ENCODE data around the gene IMMP2L.

IMMP2L gene

GRCh38 chr7:111414374-111414773 is 147.9 kb downstream of the IMMP2L start:
- Histone ChIP-seq H3K27ac (ENCODE audit: low read depth, low read length) (no peak overlapping the region), H3K9me3 (ENCODE audit: control insufficient read depth, insufficient read depth, low read depth, low read length) (no peaks in the 10 kb centered on the region), H3K4me3 (ENCODE audit: low read depth, low read length) (no peak overlapping the region), H3K4me1 (ENCODE audit: control insufficient read depth, insufficient read depth, low read length) (peaks cover 12% of the 10 kb centered on the region; the same call in 1 of the 2 replicates), H3K36me3 (ENCODE audit: control insufficient read depth, insufficient read depth, low read length) (no peaks in the 10 kb centered on the region), H3K27me3 (ENCODE audit: control insufficient read depth, insufficient read depth, low read length) (no peaks in the 10 kb centered on the region), H3K9ac (ENCODE audit: low read length) (no peak overlapping the region)

- Histone ChIP-seq H3K27me3 (ENCODE audit: control insufficient read depth, insufficient read depth, low read length) (no peaks in the 10 kb centered on the region), H3K4me3 (ENCODE audit: low read depth, low read length) (no peak overlapping the region), H3K4me1 (ENCODE audit: control insufficient read depth, insufficient read depth, low read length) (peaks cover 10% of the 10 kb centered on the region; the same call in 1 of the 2 replicates), H3K27ac (ENCODE audit: low read depth, low read length) (no peak overlapping the region), H3K36me3 (ENCODE audit: control insufficient read depth, insufficient read depth, low read length) (no peaks in the 10 kb centered on the region), H3K9me3 (ENCODE audit: control insufficient read depth, insufficient read depth, low read depth, low read length) (no peaks in the 10 kb centered on the region), H3K9ac (ENCODE audit: low read length) (no peak overlapping the region)
These were observed 148.6 kb downstream of the IMMP2L start for GRCh38 chr7:111413739-111414138.

DNA sequence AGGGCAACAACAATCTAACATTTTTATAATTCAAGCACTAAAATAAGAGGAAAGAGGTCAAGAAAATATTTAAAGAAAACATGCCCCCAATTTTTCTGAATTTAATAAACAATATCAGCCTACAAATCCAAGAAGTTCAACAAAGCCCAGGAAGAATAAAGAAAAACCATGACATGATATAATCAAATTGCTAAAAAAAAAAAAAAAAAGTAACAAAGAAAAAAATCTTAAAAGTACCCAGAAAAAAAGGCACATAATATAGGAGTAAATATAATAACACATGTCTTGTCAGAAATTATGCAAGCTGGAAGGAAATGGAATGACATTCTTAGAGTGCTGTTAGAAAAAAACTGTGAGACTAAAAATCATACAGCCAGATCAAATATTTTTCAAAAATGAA is 151.4 kb downstream of the IMMP2L start:
- no peaks in the 10 kb centered on the region for H3K36me3 ChIP-seq (ENCODE audit: control insufficient read depth, insufficient read depth, low read length)
- H3K9me3 ChIP-seq (ENCODE audit: control insufficient read depth, insufficient read depth, low read depth, low read length): no peaks in the 10 kb centered on the region
- no peaks in the 10 kb centered on the region for H3K27me3 ChIP-seq (ENCODE audit: control insufficient read depth, insufficient read depth, low read length)
- no peak overlapping the region for H3K9ac ChIP-seq (ENCODE audit: low read length)
- no peak overlapping the region for H3K27ac ChIP-seq (ENCODE audit: low read depth, low read length)
- H3K4me3 ChIP-seq (ENCODE audit: low read depth, low read length): no peak overlapping the region
- peaks cover 10% of the 10 kb centered on the region; the same call in 1 of the 2 replicates for H3K4me1 ChIP-seq (ENCODE audit: control insufficient read depth, insufficient read depth, low read length)

GRCh38 chr7:111409714-111410422 is 152.4 kb downstream of the IMMP2L start:
- Histone ChIP-seq H3K9me3 (ENCODE audit: control insufficient read depth, insufficient read depth, low read depth, low read length) (no peaks in the 10 kb centered on the region), H3K4me3 (ENCODE audit: low read depth, low read length) (no peak overlapping the region), H3K27me3 (ENCODE audit: control insufficient read depth, insufficient read depth, low read length) (no peaks in the 10 kb centered on the region), H3K27ac (ENCODE audit: low read depth, low read length) (no peak overlapping the region; the same call in 1 of the 2 replicates), H3K4me1 (ENCODE audit: control insufficient read depth, insufficient read depth, low read length) (peaks cover 10% of the 10 kb centered on the region; the same call in 1 of the 2 replicates), H3K9ac (ENCODE audit: low read length) (no peak overlapping the region), H3K36me3 (ENCODE audit: control insufficient read depth, insufficient read depth, low read length) (no peaks in the 10 kb centered on the region)

- Histone ChIP-seq H3K9me3 (ENCODE audit: control insufficient read depth, insufficient read depth, low read depth, low read length) (no peaks in the 10 kb centered on the region), H3K27ac (ENCODE audit: low read depth, low read length) (no peak overlapping the region), H3K4me3 (ENCODE audit: low read depth, low read length) (no peak overlapping the region), H3K9ac (ENCODE audit: low read length) (no peak overlapping the region), H3K4me1 (ENCODE audit: control insufficient read depth, insufficient read depth, low read length) (peaks cover 7% of the 10 kb centered on the region; the same call in 1 of the 2 replicates), H3K36me3 (ENCODE audit: control insufficient read depth, insufficient read depth, low read length) (no peaks in the 10 kb centered on the region), H3K27me3 (ENCODE audit: control insufficient read depth, insufficient read depth, low read length) (no peaks in the 10 kb centered on the region)
These were observed 153.6 kb downstream of the IMMP2L start for GRCh38 chr7:111408724-111409123.

- Histone ChIP-seq H3K4me1 (ENCODE audit: control insufficient read depth, insufficient read depth, low read length) (peaks cover 7% of the 10 kb centered on the region; the same call in 1 of the 2 replicates), H3K4me3 (ENCODE audit: low read depth, low read length) (no peak overlapping the region), H3K36me3 (ENCODE audit: control insufficient read depth, insufficient read depth, low read length) (no peaks in the 10 kb centered on the region), H3K9ac (ENCODE audit: low read length) (no peak overlapping the region), H3K9me3 (ENCODE audit: control insufficient read depth, insufficient read depth, low read depth, low read length) (no peaks in the 10 kb centered on the region), H3K27me3 (ENCODE audit: control insufficient read depth, insufficient read depth, low read length) (no peaks in the 10 kb centered on the region), H3K27ac (ENCODE audit: low read depth, low read length) (no peak overlapping the region)
These were observed 155.0 kb downstream of the IMMP2L start for GRCh38 chr7:111407258-111407657.

DNA sequence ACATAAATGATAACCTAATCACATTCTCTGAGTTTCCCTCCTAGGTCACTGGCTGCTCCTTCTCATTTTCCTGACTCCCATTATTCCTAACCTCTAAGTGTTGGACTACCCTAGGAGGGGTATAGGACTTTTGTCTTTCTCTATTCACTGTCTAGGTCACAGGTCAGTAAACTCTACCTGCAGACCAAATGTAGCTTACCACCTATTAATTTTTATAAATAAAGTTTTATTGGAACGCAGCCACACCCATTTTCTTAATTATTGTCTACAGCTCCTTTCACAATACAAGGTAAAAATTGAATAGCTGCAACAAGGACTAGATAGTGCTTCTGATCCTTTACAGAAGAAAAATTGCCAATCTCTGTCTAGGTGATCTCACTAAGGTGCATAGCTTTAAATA is 156.7 kb downstream of the IMMP2L start:
- no peaks in the 10 kb centered on the region for H3K36me3 ChIP-seq (ENCODE audit: control insufficient read depth, insufficient read depth, low read length)
- H3K27ac ChIP-seq (ENCODE audit: low read depth, low read length): no peak overlapping the region
- no peak overlapping the region for H3K9ac ChIP-seq (ENCODE audit: low read length)
- no peak overlapping the region for H3K4me3 ChIP-seq (ENCODE audit: low read depth, low read length)
- no peaks in the 10 kb centered on the region for H3K27me3 ChIP-seq (ENCODE audit: control insufficient read depth, insufficient read depth, low read length)
- no peaks in the 10 kb centered on the region for H3K9me3 ChIP-seq (ENCODE audit: control insufficient read depth, insufficient read depth, low read depth, low read length)
- H3K4me1 ChIP-seq (ENCODE audit: control insufficient read depth, insufficient read depth, low read length): peaks cover 7% of the 10 kb centered on the region; the same call in 1 of the 2 replicates

GRCh38 chr7:111401516-111401915 is 160.8 kb downstream of the IMMP2L start:
- Histone ChIP-seq H3K4me3 (ENCODE audit: low read depth, low read length) (no peak overlapping the region), H3K36me3 (ENCODE audit: control insufficient read depth, insufficient read depth, low read length) (no peaks in the 10 kb centered on the region), H3K27ac (ENCODE audit: low read depth, low read length) (no peak overlapping the region), H3K27me3 (ENCODE audit: control insufficient read depth, insufficient read depth, low read length) (no peaks in the 10 kb centered on the region), H3K4me1 (ENCODE audit: control insufficient read depth, insufficient read depth, low read length) (no peaks in the 10 kb centered on the region), H3K9me3 (ENCODE audit: control insufficient read depth, insufficient read depth, low read depth, low read length) (no peaks in the 10 kb centered on the region), H3K9ac (ENCODE audit: low read length) (no peak overlapping the region)

GRCh38 chr7:111400088-111400487 is 162.2 kb downstream of the IMMP2L start:
- H3K27me3 ChIP-seq (ENCODE audit: control insufficient read depth, insufficient read depth, low read length): no peaks in the 10 kb centered on the region
- H3K27ac ChIP-seq (ENCODE audit: low read depth, low read length): no peak overlapping the region
- no peak overlapping the region for H3K4me3 ChIP-seq (ENCODE audit: low read depth, low read length)

GRCh38 chr7:111394891-111395290 is 167.4 kb downstream of the IMMP2L start:
- H3K4me1 ChIP-seq (ENCODE audit: control insufficient read depth, insufficient read depth, low read length): peaks cover 13% of the 10 kb centered on the region
- no peaks in the 10 kb centered on the region for H3K36me3 ChIP-seq (ENCODE audit: control insufficient read depth, insufficient read depth, low read length)
- H3K9ac ChIP-seq (ENCODE audit: low read length): no peak overlapping the region
- no peak overlapping the region for H3K4me3 ChIP-seq (ENCODE audit: low read depth, low read length)
- no peaks in the 10 kb centered on the region for H3K27me3 ChIP-seq (ENCODE audit: control insufficient read depth, insufficient read depth, low read length)
- H3K9me3 ChIP-seq (ENCODE audit: control insufficient read depth, insufficient read depth, low read depth, low read length): no peaks in the 10 kb centered on the region
- H3K27ac ChIP-seq (ENCODE audit: low read depth, low read length): no peak overlapping the region

More at GRCh38 chr7:111400088-111400487, 162.2 kb downstream of the IMMP2L start:
- no peak overlapping the region for H3K9ac ChIP-seq (ENCODE audit: low read length)
- no peaks in the 10 kb centered on the region for H3K9me3 ChIP-seq (ENCODE audit: control insufficient read depth, insufficient read depth, low read depth, low read length)
- H3K4me1 ChIP-seq (ENCODE audit: control insufficient read depth, insufficient read depth, low read length): no peaks in the 10 kb centered on the region
- H3K36me3 ChIP-seq (ENCODE audit: control insufficient read depth, insufficient read depth, low read length): no peaks in the 10 kb centered on the region

DNA sequence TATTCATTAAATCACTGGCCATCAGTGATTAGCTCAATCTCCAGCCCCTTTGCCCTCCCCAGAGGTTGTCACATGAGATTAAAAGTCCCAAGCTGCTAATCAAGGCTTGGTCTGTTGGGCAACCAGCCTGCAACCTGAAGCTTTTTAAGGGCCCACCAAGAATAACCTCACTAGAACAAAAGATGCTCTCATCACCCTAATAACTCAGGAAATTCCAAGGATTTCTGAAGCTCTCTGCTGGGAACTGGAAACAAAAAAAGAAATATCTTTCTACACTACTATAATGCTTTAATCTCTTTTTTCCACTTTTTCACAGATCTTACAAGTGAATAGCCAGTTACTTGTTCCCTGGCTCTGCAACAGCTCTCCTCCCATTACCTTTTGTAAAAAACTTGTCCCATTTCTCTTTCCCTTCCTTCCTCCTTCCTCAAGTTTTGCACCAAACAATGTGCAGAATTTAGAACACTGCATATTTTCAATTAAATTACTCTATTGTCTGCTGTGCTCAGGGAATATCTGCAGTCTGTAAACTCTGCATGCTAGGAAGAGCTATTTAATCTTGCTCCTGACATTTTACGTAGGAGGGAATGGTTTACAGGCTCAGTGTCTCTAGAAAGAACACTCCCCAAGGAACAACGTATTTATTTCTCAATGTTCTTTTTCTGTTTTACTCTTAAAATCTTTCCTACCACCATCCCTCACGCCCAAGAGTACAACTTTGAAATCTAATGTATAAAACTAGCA is 169.1 kb downstream of the IMMP2L start:
- Histone ChIP-seq H3K27ac (ENCODE audit: low read depth, low read length) (0 out of 2 replicates have a peak overlapping the region, but pooled peaks have one; percentile 41), H3K9ac (ENCODE audit: low read length) (no peak overlapping the region), H3K27me3 (ENCODE audit: control insufficient read depth, insufficient read depth, low read length) (no peaks in the 10 kb centered on the region), H3K36me3 (ENCODE audit: control insufficient read depth, insufficient read depth, low read length) (no peaks in the 10 kb centered on the region), H3K4me3 (ENCODE audit: low read depth, low read length) (no peak overlapping the region), H3K4me1 (ENCODE audit: control insufficient read depth, insufficient read depth, low read length) (peaks cover 13% of the 10 kb centered on the region), H3K9me3 (ENCODE audit: control insufficient read depth, insufficient read depth, low read depth, low read length) (no peaks in the 10 kb centered on the region)

Measured in HUES6 (cell line).